WERI-Rb-1 (cell line): ENCODE results near the gene TMEM212.
"Not testable (repeated sequence)": the region's sequence is repeated elsewhere in the genome, so short reads cannot be mapped to it uniquely, and the experiment has no call there.

Experiments used
- DNase-seq: peaks from one replicate; pipeline ENCODE4 v3.0.0-alpha.2; 2020
- H3K27ac ChIP-seq: fragments of 250-450 bp; sonication (Bioruptor Pico); 2 replicates; pipeline ENCODE4 v1.5.1; 2020; ENCODE audit warnings: mild to moderate bottlenecking, moderate library complexity
- H3K27me3 ChIP-seq: fragments of 250-450 bp; sonication (Bioruptor Pico); 2 replicates; pipeline ENCODE4 v1.5.1; 2021; ENCODE audit warnings: mild to moderate bottlenecking, low read depth, moderate library complexity; ENCODE audit not compliant: insufficient read depth, severe bottlenecking
- H3K36me3 ChIP-seq: fragments of 250-450 bp; sonication (Bioruptor Pico); 2 replicates; pipeline ENCODE4 v1.5.1; 2020; ENCODE audit warnings: mild to moderate bottlenecking, moderate library complexity
- H3K4me3 ChIP-seq: 2 replicates; pipeline ENCODE4 v1.5.1; 2011; ENCODE audit warnings: low read depth, mild to moderate bottlenecking, control low read depth, low read length
- H3K9me3 ChIP-seq: fragments of 250-450 bp; sonication (Bioruptor Pico); 2 replicates; pipeline ENCODE4 v1.5.1; 2021; ENCODE audit warnings: mild to moderate bottlenecking, moderate library complexity; ENCODE audit not compliant: severe bottlenecking
- TF ChIP-seq, protein P1 (sequence below): IDR thresholded peaks from 2 replicates; pipeline ENCODE4 v1.5.1; 2011; ENCODE audit warnings: low read depth, mild to moderate bottlenecking, control low read depth, inconsistent platforms, low read length

TMEM212 gene

DNA sequence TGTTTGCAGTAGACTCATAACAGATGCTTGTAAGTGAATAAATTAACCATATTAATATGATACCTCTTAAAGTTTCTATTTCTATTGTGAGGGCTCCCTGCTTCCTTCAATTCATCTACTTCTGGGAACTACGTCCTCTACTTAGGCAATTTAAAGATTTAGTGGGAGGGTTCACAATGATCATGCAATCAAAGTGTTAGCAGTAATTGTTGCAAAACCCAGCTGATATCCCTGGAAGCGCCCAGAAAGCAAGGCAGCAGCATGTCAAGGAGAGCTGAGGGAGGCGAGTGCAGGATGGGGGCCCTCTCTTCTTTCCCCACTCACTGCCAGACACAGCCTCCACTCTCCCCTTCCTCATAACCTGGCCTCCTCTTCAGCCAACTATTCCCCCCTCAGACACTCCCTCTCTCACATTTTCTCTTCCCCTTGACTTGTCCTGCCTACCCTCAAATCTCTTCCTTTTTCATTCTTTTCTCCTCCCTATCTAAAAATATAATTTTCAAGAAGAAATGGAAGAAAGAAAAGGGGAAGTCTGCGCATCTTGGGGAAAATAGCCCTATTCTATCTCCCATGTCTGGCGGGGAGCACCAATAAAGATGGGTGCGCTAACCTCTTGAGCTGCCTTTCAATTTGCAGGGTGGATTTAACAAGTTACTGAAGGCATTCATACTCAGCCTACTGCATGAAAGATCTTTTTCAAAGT lies 6.6 kb downstream of the TMEM212 start:
- H3K4me3 ChIP-seq, result no peak overlapping the region
- H3K9me3 ChIP-seq, result peaks cover 11% of the 10 kb centered on the region
- TF ChIP-seq, protein P1, sequence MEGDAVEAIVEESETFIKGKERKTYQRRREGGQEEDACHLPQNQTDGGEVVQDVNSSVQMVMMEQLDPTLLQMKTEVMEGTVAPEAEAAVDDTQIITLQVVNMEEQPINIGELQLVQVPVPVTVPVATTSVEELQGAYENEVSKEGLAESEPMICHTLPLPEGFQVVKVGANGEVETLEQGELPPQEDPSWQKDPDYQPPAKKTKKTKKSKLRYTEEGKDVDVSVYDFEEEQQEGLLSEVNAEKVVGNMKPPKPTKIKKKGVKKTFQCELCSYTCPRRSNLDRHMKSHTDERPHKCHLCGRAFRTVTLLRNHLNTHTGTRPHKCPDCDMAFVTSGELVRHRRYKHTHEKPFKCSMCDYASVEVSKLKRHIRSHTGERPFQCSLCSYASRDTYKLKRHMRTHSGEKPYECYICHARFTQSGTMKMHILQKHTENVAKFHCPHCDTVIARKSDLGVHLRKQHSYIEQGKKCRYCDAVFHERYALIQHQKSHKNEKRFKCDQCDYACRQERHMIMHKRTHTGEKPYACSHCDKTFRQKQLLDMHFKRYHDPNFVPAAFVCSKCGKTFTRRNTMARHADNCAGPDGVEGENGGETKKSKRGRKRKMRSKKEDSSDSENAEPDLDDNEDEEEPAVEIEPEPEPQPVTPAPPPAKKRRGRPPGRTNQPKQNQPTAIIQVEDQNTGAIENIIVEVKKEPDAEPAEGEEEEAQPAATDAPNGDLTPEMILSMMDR, result no peak
- DNase-seq, result no peak
- no peaks in the 10 kb centered on the region for H3K36me3 ChIP-seq
- no peaks in the 10 kb centered on the region for H3K27me3 ChIP-seq
- H3K27ac ChIP-seq, result no peak overlapping the region

DNA sequence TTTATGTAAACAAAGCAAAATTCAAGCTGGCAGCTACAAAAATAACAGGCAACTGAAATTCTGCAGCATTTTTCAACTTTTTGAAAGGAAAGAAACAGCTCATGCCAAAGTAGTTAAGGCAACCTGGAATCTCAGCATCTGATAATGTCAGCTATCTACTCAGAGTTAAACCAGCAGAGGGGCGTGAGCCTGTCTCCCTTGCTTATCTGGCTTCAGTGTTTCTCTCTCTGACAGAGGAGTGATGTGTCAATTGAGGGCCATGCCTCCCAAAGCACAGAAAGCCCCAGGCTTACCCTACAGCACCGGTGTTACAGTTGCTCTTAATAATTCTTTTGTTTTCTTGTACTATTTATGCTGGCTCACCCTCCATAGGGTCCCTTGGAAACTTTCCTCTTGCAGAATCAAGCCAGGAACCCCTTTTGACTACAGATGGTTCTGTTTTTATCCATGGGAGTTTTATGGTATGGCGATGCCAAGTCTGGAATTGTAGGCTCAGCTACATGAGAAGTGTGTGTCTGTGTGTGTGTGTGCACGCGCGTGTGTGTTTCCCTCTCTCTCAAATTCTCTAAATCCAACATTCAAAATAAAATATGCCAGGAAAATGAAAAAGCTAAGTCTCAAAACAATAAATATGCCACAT lies 7.3 kb downstream of the TMEM212 start:
- Histone ChIP-seq H3K4me3 (no peak overlapping the region), H3K9me3 (peaks cover 11% of the 10 kb centered on the region), H3K36me3 (no peaks in the 10 kb centered on the region), H3K27ac (no peak overlapping the region), H3K27me3 (no peaks in the 10 kb centered on the region)
- no peak for DNase-seq
- TF ChIP-seq, protein P1, result no peak

DNA sequence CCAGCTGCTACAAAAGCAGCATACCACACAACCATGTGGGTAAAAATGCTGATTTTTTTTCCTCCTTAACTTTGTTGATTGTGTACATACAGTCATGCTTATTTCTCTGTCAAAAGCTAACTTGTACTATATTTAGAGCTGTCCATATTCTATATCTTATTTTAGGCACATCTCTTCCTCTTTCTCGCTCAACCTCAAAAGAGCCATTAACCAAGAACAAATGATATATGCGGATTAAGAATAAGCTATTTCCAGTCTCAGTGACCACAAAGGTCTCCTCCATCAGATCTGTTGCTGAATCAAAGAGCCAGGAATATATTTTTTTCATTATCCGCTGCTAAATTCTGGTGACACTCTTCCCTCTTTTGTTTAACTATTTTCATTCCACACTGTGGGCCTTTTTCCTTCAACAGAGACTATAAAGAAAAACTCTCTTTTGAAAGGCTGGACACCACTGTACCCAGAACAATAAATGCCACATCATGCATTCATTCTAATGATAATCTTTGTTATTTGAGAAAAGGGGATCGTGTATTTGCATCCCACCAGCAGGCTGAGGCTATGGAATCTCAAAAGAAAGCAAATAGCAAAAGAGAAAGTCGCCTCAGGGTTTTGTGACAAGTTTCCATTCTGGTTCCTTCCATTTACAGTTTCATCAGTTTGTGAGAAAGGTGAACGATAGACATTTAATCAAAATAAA lies 8.0 kb downstream of the TMEM212 start:
- no peak overlapping the region for H3K4me3 ChIP-seq
- TF ChIP-seq, protein P1, result no peak
- no peaks in the 10 kb centered on the region for H3K36me3 ChIP-seq
- no peaks in the 10 kb centered on the region for H3K27me3 ChIP-seq
- no peak for DNase-seq
- no peak overlapping the region for H3K27ac ChIP-seq
- peaks cover 11% of the 10 kb centered on the region for H3K9me3 ChIP-seq

DNA sequence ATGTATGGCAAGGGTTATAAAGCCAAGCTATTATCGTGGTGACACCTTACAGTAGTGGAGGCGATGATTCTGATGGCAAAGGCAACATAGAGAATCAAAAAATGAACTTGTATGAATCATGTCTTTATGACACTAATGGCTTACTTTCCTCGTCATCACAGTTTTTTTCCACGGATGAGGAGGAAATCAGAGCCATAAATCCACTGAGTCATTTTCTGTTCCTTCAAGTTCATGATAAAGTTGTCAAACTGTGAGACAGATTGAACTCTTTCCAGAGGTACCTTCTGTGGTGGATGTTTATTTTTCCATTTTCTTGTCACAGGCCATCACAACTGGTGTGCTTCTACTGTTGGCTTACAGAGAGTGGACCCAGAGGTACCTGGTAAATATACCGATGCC lies 8.5 kb downstream of the TMEM212 start:
- H3K27ac ChIP-seq, result no peak overlapping the region
- no peak overlapping the region for H3K4me3 ChIP-seq
- H3K27me3 ChIP-seq, result no peaks in the 10 kb centered on the region
- no peak for DNase-seq
- TF ChIP-seq, protein P1, result no peak
- H3K36me3 ChIP-seq, result no peaks in the 10 kb centered on the region
- H3K9me3 ChIP-seq, result peaks cover 11% of the 10 kb centered on the region

DNA sequence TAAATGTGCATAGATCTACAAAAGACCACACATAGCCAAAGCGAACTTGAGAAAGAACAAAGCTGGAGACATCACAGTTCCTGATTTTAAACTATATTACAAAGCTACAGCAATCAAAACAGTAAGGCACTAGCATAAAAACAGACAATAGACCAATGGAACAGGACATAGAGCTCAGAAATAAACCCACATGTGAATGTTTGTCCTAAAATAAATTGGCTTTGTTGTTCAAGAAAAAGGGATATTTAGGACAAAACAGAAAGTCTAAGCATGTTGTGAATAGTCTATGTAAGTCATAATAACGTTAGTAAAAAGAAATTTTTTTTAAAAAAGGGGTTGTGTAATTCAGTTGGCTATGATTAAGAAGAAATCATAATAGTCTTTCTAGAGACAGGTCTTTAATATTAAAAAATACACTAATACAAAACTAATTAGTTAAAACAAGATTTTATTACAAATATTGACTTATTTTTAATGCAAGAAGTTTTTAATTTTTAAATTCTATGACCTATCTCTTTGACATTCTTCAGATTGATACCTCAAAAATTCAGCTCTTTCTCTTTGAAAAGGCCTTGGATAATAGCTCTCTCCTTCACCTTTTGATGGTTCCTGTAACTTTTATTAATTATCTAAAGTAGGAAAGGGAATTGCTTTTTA lies 11.6 kb downstream of the TMEM212 start:
- H3K36me3 ChIP-seq, result no peaks in the 10 kb centered on the region
- no peak overlapping the region for H3K4me3 ChIP-seq
- H3K9me3 ChIP-seq, result peaks cover 17% of the 10 kb centered on the region
- TF ChIP-seq, protein P1, result no peak
- no peak overlapping the region for H3K27ac ChIP-seq
- no peak for DNase-seq
- H3K27me3 ChIP-seq, result no peaks in the 10 kb centered on the region

DNA sequence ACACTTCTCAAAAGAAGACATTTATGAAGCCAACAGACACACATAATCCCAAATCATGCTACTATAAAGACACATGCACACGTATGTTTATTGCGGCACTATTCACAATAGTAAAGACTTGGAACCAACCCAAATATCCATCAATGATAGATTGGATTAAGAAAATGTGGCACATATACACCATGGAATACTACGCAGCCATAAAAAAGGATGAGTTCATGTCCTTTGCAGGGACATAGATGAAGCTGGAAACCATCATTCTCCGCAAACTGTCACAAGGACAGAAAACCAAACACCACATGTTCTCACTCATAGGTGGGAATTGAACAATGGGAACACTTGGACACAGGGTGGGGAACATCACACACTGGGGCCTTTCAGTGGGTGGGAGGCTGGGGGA lies 15.6 kb downstream of the TMEM212 start:
- H3K27ac ChIP-seq, H3K36me3 ChIP-seq, DNase-seq, H3K4me3 ChIP-seq, H3K27me3 ChIP-seq: not testable (repeated sequence)
- peaks cover 15% of the 10 kb centered on the region for H3K9me3 ChIP-seq
